Measurements from ENCODE around the gene ARPC1A.
"Not testable (repeated sequence)": the region's sequence is repeated elsewhere in the genome, so short reads cannot be mapped to it uniquely, and the experiment has no call there.

Gene ARPC1A

GRCh38 chr7:99340659-99341058, 15.0 kb downstream of the ARPC1A start:
- no peaks in the 10 kb centered on the region for H3K4me1 ChIP-seq (ENCODE audit: control insufficient read depth in 1 of 2, insufficient read depth in 2 of 2, low read length in 2 of 2)

GRCh38 chr7:99344061-99344647, 18.5 kb downstream of the ARPC1A start:
- Histone ChIP-seq H3K36me3 (ENCODE audit: control insufficient read depth in 1 of 2, insufficient read depth in 2 of 2, low read length in 2 of 2) (peaks cover 35 to 42% of the 10 kb centered on the region in 2 experiments), H4K8ac (ENCODE audit: low read depth, low read length) (no peak overlapping the region), H3K27ac (ENCODE audit: low read depth, low read length) (no peak overlapping the region), H2AFZ (ENCODE audit: insufficient read depth, low read length, poor library complexity) (no peak overlapping the region), H3K4me2 (ENCODE audit: low read length) (no peak overlapping the region), H4K12ac (ENCODE audit: low read depth, low read length) (no peak overlapping the region), H3K4me1 (ENCODE audit: control insufficient read depth in 1 of 2, insufficient read depth in 2 of 2, low read length in 2 of 2) (no peaks in the 10 kb centered on the region), H2BK120ac (ENCODE audit: insufficient read depth, low read length, poor library complexity) (no peak overlapping the region), H3K9me3 (ENCODE audit: insufficient read depth, low read depth, low read length) (peaks cover 2% of the 10 kb centered on the region), H3K18ac (ENCODE audit: low read length) (no peak overlapping the region), H3K79me2 (ENCODE audit: control insufficient read depth, insufficient read depth, low read length, poor library complexity) (no peaks in the 10 kb centered on the region), H3K9ac (ENCODE audit: low read length) (no peak overlapping the region), H3K27me3 (ENCODE audit: insufficient read depth, low read length) (no peaks in the 10 kb centered on the region), H3K4me3 (ENCODE audit: low read depth, low read length) (no peak overlapping the region), H3K79me1 (ENCODE audit: low read length) (no peaks in the 10 kb centered on the region), H3K23ac (ENCODE audit: low read length) (no peak overlapping the region), H2BK5ac (ENCODE audit: low read depth, low read length, poor library complexity) (no peak overlapping the region), H2BK12ac (ENCODE audit: low read length) (no peak overlapping the region), H3K4ac (ENCODE audit: low read depth, low read length) (no peak overlapping the region), H2AK5ac (ENCODE audit: low read length) (no peak overlapping the region), H3K14ac (ENCODE audit: low read length) (no peak overlapping the region), H4K91ac (ENCODE audit: low read depth, low read length) (no peak overlapping the region)
- no CpG with 5 or more reads among the region's 13 CpGs for WGBS (ENCODE audit: extremely low coverage, insufficient coverage, insufficient read length)
- DNase-seq: no peak

More at GRCh38 chr7:99340659-99341058, 15.0 kb downstream of the ARPC1A start:
- no CpG with 5 or more reads among the region's 3 CpGs for WGBS (ENCODE audit: extremely low coverage, insufficient coverage, insufficient read length)
- H4K12ac ChIP-seq (ENCODE audit: low read depth, low read length): no peak overlapping the region
- no peak overlapping the region for H2BK12ac ChIP-seq (ENCODE audit: low read length)
- H3K18ac ChIP-seq (ENCODE audit: low read length): no peak overlapping the region
- no peak overlapping the region for H3K4me2 ChIP-seq (ENCODE audit: low read length)
- H2BK120ac ChIP-seq (ENCODE audit: insufficient read depth, low read length, poor library complexity): no peak overlapping the region
- H4K8ac ChIP-seq (ENCODE audit: low read depth, low read length): no peak overlapping the region
- H3K27me3 ChIP-seq (ENCODE audit: insufficient read depth, low read length): no peaks in the 10 kb centered on the region
- H4K91ac ChIP-seq (ENCODE audit: low read depth, low read length): no peak overlapping the region
- H3K79me1 ChIP-seq (ENCODE audit: low read length): no peaks in the 10 kb centered on the region
- peaks cover 2% of the 10 kb centered on the region for H3K9me3 ChIP-seq (ENCODE audit: insufficient read depth, low read depth, low read length)
- no peak overlapping the region for H3K4ac ChIP-seq (ENCODE audit: low read depth, low read length)
- no peaks in the 10 kb centered on the region for H3K79me2 ChIP-seq (ENCODE audit: control insufficient read depth, insufficient read depth, low read length, poor library complexity)
- no peak overlapping the region for H3K14ac ChIP-seq (ENCODE audit: low read length)
- no peak overlapping the region for H3K27ac ChIP-seq (ENCODE audit: low read depth, low read length)
- H3K36me3 ChIP-seq (ENCODE audit: control insufficient read depth in 1 of 2, insufficient read depth in 2 of 2, low read length in 2 of 2): peaks cover 37 to 42% of the 10 kb centered on the region in 2 experiments
- H3K23ac ChIP-seq (ENCODE audit: low read length): no peak overlapping the region
- DNase-seq: no peak
- no peak overlapping the region for H2AFZ ChIP-seq (ENCODE audit: insufficient read depth, low read length, poor library complexity)
- H2BK5ac ChIP-seq (ENCODE audit: low read depth, low read length, poor library complexity): no peak overlapping the region
- H3K4me3 ChIP-seq (ENCODE audit: low read depth, low read length): no peak overlapping the region
- H3K9ac ChIP-seq (ENCODE audit: low read length): no peak overlapping the region
- no peak overlapping the region for H2AK5ac ChIP-seq (ENCODE audit: low read length)

- not testable (repeated sequence) for H3K4me1 ChIP-seq (ENCODE audit: control insufficient read depth in 1 of 2, insufficient read depth in 2 of 2, low read length in 2 of 2); H4K8ac ChIP-seq (ENCODE audit: low read depth, low read length); H3K23ac ChIP-seq (ENCODE audit: low read length); H2AFZ ChIP-seq (ENCODE audit: insufficient read depth, low read length, poor library complexity); H3K27me3 ChIP-seq (ENCODE audit: insufficient read depth, low read length); H3K9ac ChIP-seq (ENCODE audit: low read length); H2BK12ac ChIP-seq (ENCODE audit: low read length); H3K4me2 ChIP-seq (ENCODE audit: low read length); H3K79me1 ChIP-seq (ENCODE audit: low read length); H2BK5ac ChIP-seq (ENCODE audit: low read depth, low read length, poor library complexity); H4K91ac ChIP-seq (ENCODE audit: low read depth, low read length); H3K27ac ChIP-seq (ENCODE audit: low read depth, low read length); DNase-seq; H3K4me3 ChIP-seq (ENCODE audit: low read depth, low read length); H2BK120ac ChIP-seq (ENCODE audit: insufficient read depth, low read length, poor library complexity); H3K14ac ChIP-seq (ENCODE audit: low read length); H2AK5ac ChIP-seq (ENCODE audit: low read length); H3K4ac ChIP-seq (ENCODE audit: low read depth, low read length); H4K12ac ChIP-seq (ENCODE audit: low read depth, low read length); H3K9me3 ChIP-seq (ENCODE audit: insufficient read depth, low read depth, low read length); H3K18ac ChIP-seq (ENCODE audit: low read length); H3K79me2 ChIP-seq (ENCODE audit: control insufficient read depth, insufficient read depth, low read length, poor library complexity)
- H3K36me3 ChIP-seq (ENCODE audit: control insufficient read depth in 1 of 2, insufficient read depth in 2 of 2, low read length in 2 of 2): peaks cover 47 to 53% of the 10 kb centered on the region in 2 experiments
- no CpG with 5 or more reads among the region's 3 CpGs for WGBS (ENCODE audit: extremely low coverage, insufficient coverage, insufficient read length)
Observed at GRCh38 chr7:99350641-99351040, 24.9 kb downstream of the ARPC1A start.

DNA sequence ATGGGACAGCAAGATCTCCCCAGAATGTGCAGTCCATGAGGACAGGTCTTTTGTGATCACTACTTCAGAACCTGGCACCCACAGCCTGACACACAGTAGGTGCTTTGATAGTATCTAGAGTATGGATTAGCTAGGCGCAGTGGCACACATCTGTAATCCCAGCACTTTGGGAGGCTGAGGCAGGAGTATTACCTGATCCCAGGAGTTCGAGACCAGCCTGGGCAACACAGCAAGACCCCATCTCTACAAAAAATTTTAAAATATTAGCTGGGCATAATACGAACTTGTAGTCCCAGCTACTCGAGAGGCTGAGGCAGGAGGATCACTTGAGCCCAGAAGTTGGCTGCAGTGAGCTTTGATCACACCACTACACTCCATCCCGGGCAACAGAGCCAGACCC, 26.5 kb downstream of the ARPC1A start:
- H3K4me3 ChIP-seq (ENCODE audit: low read depth, low read length): no peak overlapping the region

More for the DNA sequence above, 26.5 kb downstream of the ARPC1A start:
- H3K27me3 ChIP-seq (ENCODE audit: insufficient read depth, low read length): no peaks in the 10 kb centered on the region
- H3K9ac ChIP-seq (ENCODE audit: low read length): no peak overlapping the region
- H3K27ac ChIP-seq (ENCODE audit: low read depth, low read length): no peak overlapping the region
- no peaks in the 10 kb centered on the region for H3K9me3 ChIP-seq (ENCODE audit: insufficient read depth, low read depth, low read length)
- H3K4me2 ChIP-seq (ENCODE audit: low read length): no peak overlapping the region
- H3K79me1 ChIP-seq (ENCODE audit: low read length): no peaks in the 10 kb centered on the region
- WGBS (ENCODE audit: extremely low coverage, insufficient coverage, insufficient read length): no CpG with 5 or more reads among the region's 5 CpGs
- no peaks in the 10 kb centered on the region for H3K79me2 ChIP-seq (ENCODE audit: control insufficient read depth, insufficient read depth, low read length, poor library complexity)
- no peak overlapping the region for H4K8ac ChIP-seq (ENCODE audit: low read depth, low read length)
- H3K18ac ChIP-seq (ENCODE audit: low read length): no peak overlapping the region
- no peak overlapping the region for H4K12ac ChIP-seq (ENCODE audit: low read depth, low read length)
- no peak for DNase-seq
- no peak overlapping the region for H2BK12ac ChIP-seq (ENCODE audit: low read length)
- no peak overlapping the region for H3K23ac ChIP-seq (ENCODE audit: low read length)
- peaks cover 42 to 56% of the 10 kb centered on the region in 2 experiments for H3K36me3 ChIP-seq (ENCODE audit: control insufficient read depth in 1 of 2, insufficient read depth in 2 of 2, low read length in 2 of 2)
- H2AK5ac ChIP-seq (ENCODE audit: low read length): no peak overlapping the region
- no peak overlapping the region for H2AFZ ChIP-seq (ENCODE audit: insufficient read depth, low read length, poor library complexity)
- H3K4me1 ChIP-seq (ENCODE audit: control insufficient read depth in 1 of 2, insufficient read depth in 2 of 2, low read length in 2 of 2): no peaks in the 10 kb centered on the region
- H3K14ac ChIP-seq (ENCODE audit: low read length): no peak overlapping the region
- H4K91ac ChIP-seq (ENCODE audit: low read depth, low read length): no peak overlapping the region
- no peak overlapping the region for H3K4ac ChIP-seq (ENCODE audit: low read depth, low read length)
- no peak overlapping the region for H2BK5ac ChIP-seq (ENCODE audit: low read depth, low read length, poor library complexity)
- no peak overlapping the region for H2BK120ac ChIP-seq (ENCODE audit: insufficient read depth, low read length, poor library complexity)
